Caco-2 (cell line): ENCODE data around the gene ABCD1. TPM values are rescaled to one million over a fixed set of nuclear protein-coding genes. Genes with fewer than 3 reads are reported as not detected.
"Not testable (repeated sequence)": the region's sequence is repeated elsewhere in the genome, so short reads cannot be mapped to it uniquely, and the experiment has no call there.

Experiments used
- BruUV-seq: library from RNA; stranded (reverse); fragments of 400-500 nt; replicated peaks from 2 replicates; lab custom pipeline; 2021; lab: Mats Ljungman, UMichigan
- CTCF ChIA-PET: fragments of 300-600 bp; sonication (Branson Sonifier 250); formaldehyde crosslinking; loops from one replicate; lab custom pipeline; 2022; ENCODE audit warnings: antibody characterized with exemption; lab: Charles Lee
- POLR2A ChIA-PET: fragments of 300-600 bp; sonication (Branson Sonifier 250); formaldehyde crosslinking; loops from one replicate; lab custom pipeline; 2022; ENCODE audit warnings: antibody characterized with exemption; lab: Charles Lee
- DNase-seq, 2 experiments: peaks; one replicate each; pipeline versions ENCODE4 v3.0.0 to v3.0.0-alpha.2; 2020 to 2022
- H3K27me3 ChIP-seq: replicated peaks from 2 replicates; pipeline ENCODE4 v1.6.0; 2011; ENCODE audit warnings: low read length; ENCODE audit not compliant: control insufficient read depth, insufficient read depth
- H3K36me3 ChIP-seq: 2 replicates; pipeline ENCODE4 v1.5.1; 2011; ENCODE audit warnings: low read length; ENCODE audit not compliant: control insufficient read depth, insufficient read depth
- H3K4me1 ChIP-seq: fragments of 250-450 bp; sonication (Bioruptor Pico); 2 replicates; pipeline ENCODE4 v1.5.1; 2020; ENCODE audit warnings: mild to moderate bottlenecking
- H3K4me3 ChIP-seq: 2 replicates; pipeline ENCODE4 v1.5.1; 2011; ENCODE audit warnings: low read depth, mild to moderate bottlenecking, control low read depth, low read length
- H3K9me3 ChIP-seq: fragments of 250-450 bp; sonication (Bioruptor Pico); 2 replicates; pipeline ENCODE4 v1.5.1; 2020; ENCODE audit warnings: mild to moderate bottlenecking, moderate library complexity
- H3K27ac Mint-ChIP-seq: one replicate; pipeline ENCODE4 v1.8.0; 2022; ENCODE audit warnings: mixed read lengths; ENCODE audit not compliant: unreplicated experiment
- H3K27me3 Mint-ChIP-seq: one replicate; pipeline ENCODE4 v1.8.0; 2022; ENCODE audit warnings: mixed read lengths; ENCODE audit not compliant: insufficient read depth, unreplicated experiment
- H3K36me3 Mint-ChIP-seq: one replicate; pipeline ENCODE4 v1.8.0; 2022; ENCODE audit warnings: mild to moderate bottlenecking, mixed read lengths; ENCODE audit not compliant: insufficient read depth, unreplicated experiment
- H3K4me1 Mint-ChIP-seq: one replicate; pipeline ENCODE4 v1.8.0; 2022; ENCODE audit warnings: low read depth, mixed read lengths; ENCODE audit not compliant: unreplicated experiment
- H3K4me3 Mint-ChIP-seq: one replicate; pipeline ENCODE4 v1.8.0; 2022; ENCODE audit warnings: mild to moderate bottlenecking, moderate library complexity, mixed read lengths; ENCODE audit not compliant: unreplicated experiment
- H3K9me3 Mint-ChIP-seq: one replicate; pipeline ENCODE4 v1.8.0; 2022; ENCODE audit warnings: mixed read lengths; ENCODE audit not compliant: unreplicated experiment
- intact Hi-C: fragments of 100-400 bp; cut with micrococcal nuclease; formaldehyde crosslinking; loops from one replicate; pipeline ENCODE4 v1.10.0; 2022; ENCODE audit not compliant: unreplicated experiment
- total RNA-seq: library from RNA; stranded (reverse); gene quantifications from 2 replicates; pipeline ENCODE4 v1.2.3, GENCODE V29; 2022
- TF ChIP-seq, protein P1 (sequence below), 2 experiments: fragments of 200-600 bp in 1 of 2; IDR thresholded peaks; 1 replicate in 1 of 2; 2 replicates in 1 of 2; pipeline versions ENCODE4 v1.5.1 to v1.8.0; 2011 to 2022; ENCODE audit warnings: antibody characterized with exemption in 1 of 2, control low read depth in 1 of 2, inconsistent platforms in 1 of 2, low read depth in 1 of 2, low read length in 1 of 2, mild to moderate bottlenecking in 1 of 2, moderate library complexity in 1 of 2; ENCODE audit not compliant: insufficient read depth in 1 of 2, severe bottlenecking in 1 of 2, unreplicated experiment in 1 of 2

ABCD1 gene
- total RNA-seq, 1 experiment from 2014 or later = 4.3 TPM

DNA sequence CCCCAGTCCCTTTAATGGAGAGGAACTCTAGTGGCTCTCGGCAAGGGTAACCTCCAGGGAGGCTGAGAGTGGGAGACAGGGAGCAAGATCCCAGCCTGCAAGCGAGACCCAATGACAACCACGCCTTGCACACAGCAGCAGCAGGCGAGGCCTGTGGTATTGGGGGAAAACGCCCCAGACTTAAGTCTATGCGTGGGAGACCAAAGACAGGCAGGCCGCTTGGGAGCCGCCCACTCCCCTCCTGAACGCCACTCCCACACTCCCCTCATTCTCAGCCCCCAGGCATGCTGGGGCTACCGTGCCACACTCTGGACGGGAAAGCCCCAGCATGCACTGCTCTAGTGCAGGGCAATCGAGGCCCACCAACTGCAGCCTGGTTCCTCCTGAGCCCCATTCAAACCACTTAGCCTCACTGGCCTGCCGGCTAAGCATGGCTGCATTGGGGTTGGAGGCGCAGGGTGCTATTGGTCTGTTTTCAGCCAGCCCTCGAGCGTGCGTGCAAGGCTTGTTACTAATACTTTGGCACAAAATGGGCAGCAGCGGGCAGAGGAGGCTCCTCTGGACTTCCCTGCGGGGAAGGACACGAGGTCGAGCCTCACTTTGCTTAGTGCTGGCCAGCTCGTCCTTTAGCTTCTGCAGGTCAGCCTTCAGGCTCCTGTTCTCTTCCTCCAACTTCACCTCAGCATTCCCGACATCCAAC, 22.2 kb upstream of the ABCD1 start:
- DNase-seq = no peak
- no peaks in the 10 kb centered on the region for H3K4me1 ChIP-seq
- ChIA-PET POLR2A (no interaction called here), CTCF (no interaction called here)
- no TSS peak for BruUV-seq
- no peaks in the 10 kb centered on the region for H3K36me3 ChIP-seq
- Mint-ChIP-seq H3K36me3 (peaks cover 20% of the 10 kb centered on the region), H3K4me1 (no peaks in the 10 kb centered on the region), H3K4me3 (no peak overlapping the region), H3K9me3 (no peaks in the 10 kb centered on the region), H3K27me3 (no peaks in the 10 kb centered on the region), H3K27ac (no peak overlapping the region)
- H3K9me3 ChIP-seq = no peaks in the 10 kb centered on the region
- H3K4me3 ChIP-seq = no peak overlapping the region
- TF ChIP-seq, protein P1, sequence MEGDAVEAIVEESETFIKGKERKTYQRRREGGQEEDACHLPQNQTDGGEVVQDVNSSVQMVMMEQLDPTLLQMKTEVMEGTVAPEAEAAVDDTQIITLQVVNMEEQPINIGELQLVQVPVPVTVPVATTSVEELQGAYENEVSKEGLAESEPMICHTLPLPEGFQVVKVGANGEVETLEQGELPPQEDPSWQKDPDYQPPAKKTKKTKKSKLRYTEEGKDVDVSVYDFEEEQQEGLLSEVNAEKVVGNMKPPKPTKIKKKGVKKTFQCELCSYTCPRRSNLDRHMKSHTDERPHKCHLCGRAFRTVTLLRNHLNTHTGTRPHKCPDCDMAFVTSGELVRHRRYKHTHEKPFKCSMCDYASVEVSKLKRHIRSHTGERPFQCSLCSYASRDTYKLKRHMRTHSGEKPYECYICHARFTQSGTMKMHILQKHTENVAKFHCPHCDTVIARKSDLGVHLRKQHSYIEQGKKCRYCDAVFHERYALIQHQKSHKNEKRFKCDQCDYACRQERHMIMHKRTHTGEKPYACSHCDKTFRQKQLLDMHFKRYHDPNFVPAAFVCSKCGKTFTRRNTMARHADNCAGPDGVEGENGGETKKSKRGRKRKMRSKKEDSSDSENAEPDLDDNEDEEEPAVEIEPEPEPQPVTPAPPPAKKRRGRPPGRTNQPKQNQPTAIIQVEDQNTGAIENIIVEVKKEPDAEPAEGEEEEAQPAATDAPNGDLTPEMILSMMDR (IDR thresholded peaks at IDR 0.05; ENCODE audit: insufficient read depth in 1 of 2, low read depth in 1 of 2, low read length in 1 of 2, severe bottlenecking in 1 of 2, unreplicated experiment in 1 of 2) = no peak
- H3K27me3 ChIP-seq = no peaks in the 10 kb centered on the region
- intact Hi-C loops = no loop called here

DNA sequence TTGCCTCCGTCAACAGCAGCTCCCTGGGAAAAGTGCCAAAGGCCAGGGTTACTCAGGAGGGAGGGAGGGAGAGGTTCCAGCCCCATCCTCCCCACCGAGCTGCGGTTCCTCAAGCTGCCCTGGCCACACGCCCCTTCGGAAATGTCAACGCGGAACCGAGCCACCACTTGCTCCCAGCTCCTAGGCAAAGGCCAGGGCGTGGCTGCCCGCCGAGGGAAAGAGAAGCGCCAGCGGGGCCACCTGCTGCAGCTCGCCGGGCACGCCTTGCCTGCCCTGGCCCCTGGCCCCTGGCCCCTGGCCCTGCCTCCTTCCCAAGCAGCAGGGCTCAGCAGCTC, 21.7 kb upstream of the ABCD1 start:
- no peaks in the 10 kb centered on the region for H3K9me3 Mint-ChIP-seq
- no peaks in the 10 kb centered on the region for H3K27me3 ChIP-seq
- DNase-seq = no peak
- no peaks in the 10 kb centered on the region for H3K27me3 Mint-ChIP-seq
- no peaks in the 10 kb centered on the region for H3K4me1 ChIP-seq
- no peaks in the 10 kb centered on the region for H3K4me1 Mint-ChIP-seq
- BruUV-seq = no TSS peak
- TF ChIP-seq, protein P1 (IDR thresholded peaks at IDR 0.05; ENCODE audit: insufficient read depth in 1 of 2, low read depth in 1 of 2, low read length in 1 of 2, severe bottlenecking in 1 of 2, unreplicated experiment in 1 of 2) = no peak
- CTCF ChIA-PET = no interaction called here
- intact Hi-C loops = no loop called here
- H3K36me3 ChIP-seq = no peaks in the 10 kb centered on the region
- no peaks in the 10 kb centered on the region for H3K9me3 ChIP-seq
- H3K4me3 Mint-ChIP-seq = no peak overlapping the region
- peaks cover 21% of the 10 kb centered on the region for H3K36me3 Mint-ChIP-seq
- no peak overlapping the region for H3K4me3 ChIP-seq
- H3K27ac Mint-ChIP-seq = no peak overlapping the region
- POLR2A ChIA-PET = no interaction called here

DNA sequence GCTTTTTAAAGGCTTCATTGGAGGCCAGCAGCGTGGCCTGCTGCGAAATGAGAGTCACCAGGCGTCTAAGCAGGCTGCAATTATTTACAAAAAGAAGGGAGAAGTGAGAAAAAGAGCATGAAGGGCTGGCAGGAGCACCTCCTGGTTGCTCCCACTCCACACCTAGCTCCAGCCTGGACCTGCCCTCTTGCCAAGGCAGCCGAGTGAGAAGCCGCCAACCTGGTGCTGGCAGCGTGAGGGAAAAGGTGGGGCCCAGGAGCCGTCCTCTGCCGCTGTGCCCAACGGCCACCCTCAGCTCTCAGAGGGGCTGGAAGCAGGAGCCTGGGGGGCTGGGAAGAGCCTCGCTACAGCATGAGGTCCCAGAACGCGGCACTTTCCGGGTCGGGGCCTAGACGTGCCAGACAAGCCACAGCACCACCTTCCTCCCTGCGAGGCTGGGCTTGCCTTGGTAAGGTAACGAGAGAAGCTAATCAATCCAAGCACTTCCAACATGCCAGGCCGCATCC, 20.6 kb upstream of the ABCD1 start:
- no peak overlapping the region for H3K4me3 Mint-ChIP-seq
- no peaks in the 10 kb centered on the region for H3K9me3 Mint-ChIP-seq
- intact Hi-C loops = no loop called here
- no peaks in the 10 kb centered on the region for H3K4me1 Mint-ChIP-seq
- no peaks in the 10 kb centered on the region for H3K27me3 ChIP-seq
- peaks cover 30% of the 10 kb centered on the region for H3K36me3 Mint-ChIP-seq
- POLR2A ChIA-PET = no interaction called here
- H3K4me3 ChIP-seq = no peak overlapping the region
- H3K27me3 Mint-ChIP-seq = no peaks in the 10 kb centered on the region
- CTCF ChIA-PET = no interaction called here
- H3K36me3 ChIP-seq = no peaks in the 10 kb centered on the region
- H3K4me1 ChIP-seq = no peaks in the 10 kb centered on the region
- DNase-seq = no peak
- no peak overlapping the region for H3K27ac Mint-ChIP-seq
- TF ChIP-seq, protein P1 (IDR thresholded peaks at IDR 0.05; ENCODE audit: insufficient read depth in 1 of 2, low read depth in 1 of 2, low read length in 1 of 2, severe bottlenecking in 1 of 2, unreplicated experiment in 1 of 2) = no peak
- no peaks in the 10 kb centered on the region for H3K9me3 ChIP-seq
- no TSS peak for BruUV-seq

DNA sequence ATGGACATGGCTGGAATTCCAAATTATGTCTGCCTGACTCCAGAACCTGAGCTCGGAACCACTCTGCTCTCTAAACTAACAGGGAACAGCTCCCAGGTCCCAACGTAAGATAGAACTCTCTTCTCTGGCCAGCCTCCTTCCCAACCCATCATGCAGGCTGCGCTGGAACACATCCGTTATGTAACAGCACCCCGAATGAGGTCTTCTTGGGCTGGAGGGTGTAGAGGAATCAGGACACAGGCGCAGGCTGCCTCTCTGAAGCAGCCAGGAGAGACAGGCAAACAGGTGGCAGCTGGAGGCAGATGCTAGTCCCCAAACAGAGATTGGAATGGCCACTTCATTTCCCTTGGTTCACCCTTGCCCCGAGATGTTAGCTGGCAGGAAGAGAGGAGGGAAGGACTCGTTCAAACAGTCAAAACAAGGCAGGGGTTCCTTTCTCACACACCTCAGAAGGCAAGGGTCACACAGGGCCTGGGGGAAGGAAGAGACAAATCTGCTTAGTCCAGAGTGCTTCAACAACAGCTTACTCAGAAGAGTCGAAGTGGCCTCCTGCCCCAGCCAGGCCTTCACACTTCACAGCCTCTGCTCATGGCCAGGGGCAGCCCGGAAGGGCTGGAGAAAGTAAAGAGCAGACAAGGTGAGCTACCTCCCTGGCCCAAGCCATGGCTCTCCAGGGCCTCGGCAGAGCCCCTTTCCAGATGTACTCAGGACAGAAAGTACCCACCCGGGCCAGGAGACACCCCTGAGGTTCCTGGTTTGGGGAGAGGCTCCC, 19.8 kb upstream of the ABCD1 start:
- peaks cover 32% of the 10 kb centered on the region for H3K36me3 Mint-ChIP-seq
- H3K4me1 Mint-ChIP-seq, H3K27me3 Mint-ChIP-seq, H3K4me1 ChIP-seq, H3K9me3 Mint-ChIP-seq, H3K36me3 ChIP-seq, intact Hi-C loops, H3K4me3 Mint-ChIP-seq, H3K27ac Mint-ChIP-seq, H3K27me3 ChIP-seq, H3K9me3 ChIP-seq, DNase-seq, POLR2A ChIA-PET, H3K4me3 ChIP-seq, BruUV-seq: not testable (repeated sequence)
- CTCF ChIA-PET = interaction anchor here (0.7 kb wide), 1 partner anchor 101 kb away, joined by 3 read pairs; no protein-coding TSS in a partner anchor
